ENCODE results near the gene DMXL1. TPM values are rescaled to one million over a fixed set of nuclear protein-coding genes. Genes with fewer than 3 reads are reported as not detected.

DMXL1 gene
- total and polyA plus RNA-seq, 9 donors = 16.2 to 32.4 (median 19.3) TPM

DNA sequence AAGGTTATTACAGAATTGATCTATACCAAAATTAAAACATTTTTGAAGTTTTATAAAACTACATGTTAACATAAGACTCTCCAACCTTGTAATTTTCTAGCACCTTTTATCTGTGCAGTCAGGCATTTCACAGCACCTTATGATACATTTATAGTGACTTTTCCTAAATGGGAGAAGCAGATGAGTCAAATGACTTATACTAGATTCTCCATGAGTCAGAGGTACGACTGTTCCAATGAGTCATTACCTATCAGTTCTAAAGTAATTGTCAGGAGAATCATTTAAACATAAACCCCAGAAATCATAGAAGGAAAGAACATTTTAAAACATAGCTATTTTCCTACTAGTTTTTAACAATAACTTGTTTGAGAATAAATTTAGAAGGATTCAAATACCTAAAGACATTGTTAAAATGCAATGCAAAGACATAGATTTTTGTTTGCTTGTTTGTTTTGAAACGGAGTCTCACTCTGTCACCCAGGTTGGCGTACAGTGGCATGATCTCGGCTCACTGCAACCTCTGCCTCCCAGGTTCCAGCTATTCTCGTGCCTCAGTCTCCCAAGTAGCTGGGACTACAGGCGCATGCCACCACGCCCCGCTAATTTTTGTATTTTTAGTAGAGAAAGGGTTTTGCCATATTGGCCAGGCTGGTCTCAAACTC is 34.7 kb upstream of the DMXL1 start:
- no peaks in the 10 kb centered on the region for H3K36me3 ChIP-seq (ENCODE audit: control insufficient read depth, insufficient read depth, low read length)
- H3K27ac ChIP-seq (ENCODE audit: low read length) = no peak overlapping the region
- WGBS (ENCODE audit: insufficient coverage) = 100% methylated on average over 2 of the region's 8 CpGs
- peak; percentile 40 for DNase-seq
- H3K27me3 ChIP-seq (ENCODE audit: control insufficient read depth, insufficient read depth, low read length) = no peaks in the 10 kb centered on the region
- H3K9me3 ChIP-seq (replicated peaks; ENCODE audit: control insufficient read depth, low read depth, low read length) = no peaks in the 10 kb centered on the region
- H3K4me3 ChIP-seq (ENCODE audit: low read length) = no peak overlapping the region
- H3K4me1 ChIP-seq (ENCODE audit: control insufficient read depth, insufficient read depth, low read length) = no peaks in the 10 kb centered on the region

DNA sequence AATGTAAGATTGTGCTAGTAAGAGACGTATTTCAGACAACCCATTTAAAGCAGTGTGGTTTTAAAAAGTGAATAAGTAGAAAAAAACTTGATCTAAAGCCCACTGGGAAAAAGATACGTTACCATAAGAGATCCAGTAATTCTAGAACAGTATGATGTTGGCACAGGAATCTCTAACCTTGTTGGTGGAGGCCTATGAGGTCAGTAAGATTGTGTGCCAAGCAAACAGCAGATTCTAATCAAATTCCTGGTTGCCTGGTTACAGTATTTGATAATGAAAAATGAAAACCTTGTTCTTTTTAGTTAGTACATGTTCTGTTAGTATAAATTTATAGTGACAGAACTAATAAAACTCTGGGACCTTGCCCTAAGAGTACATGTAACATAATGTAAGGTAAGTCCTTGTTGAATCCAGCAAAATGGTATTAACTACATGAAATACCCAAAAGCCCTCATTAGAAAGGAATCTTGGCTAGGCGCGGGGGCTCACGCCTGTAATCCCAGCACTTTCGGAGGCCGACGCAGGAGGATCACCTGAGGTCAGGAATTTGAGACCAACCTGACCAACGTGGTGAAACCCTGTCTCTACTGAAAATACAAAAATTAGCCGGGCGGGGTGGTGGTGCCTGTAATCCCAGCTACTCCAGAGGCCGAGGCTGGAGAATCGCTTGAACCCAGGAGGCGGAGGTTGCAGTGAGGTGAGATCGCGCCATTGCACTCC is 33.2 kb upstream of the DMXL1 start:
- H3K4me3 ChIP-seq (ENCODE audit: low read length) = no peak overlapping the region
- H3K9me3 ChIP-seq (replicated peaks; ENCODE audit: control insufficient read depth, low read depth, low read length) = no peaks in the 10 kb centered on the region
- 86% methylated on average over 14 of the region's 16 CpGs for WGBS (ENCODE audit: insufficient coverage)
- H3K27ac ChIP-seq (ENCODE audit: low read length) = no peak overlapping the region
- no peaks in the 10 kb centered on the region for H3K4me1 ChIP-seq (ENCODE audit: control insufficient read depth, insufficient read depth, low read length)
- no peaks in the 10 kb centered on the region for H3K27me3 ChIP-seq (ENCODE audit: control insufficient read depth, insufficient read depth, low read length)
- peak; percentile 16 for DNase-seq
- no peaks in the 10 kb centered on the region for H3K36me3 ChIP-seq (ENCODE audit: control insufficient read depth, insufficient read depth, low read length)

DNA sequence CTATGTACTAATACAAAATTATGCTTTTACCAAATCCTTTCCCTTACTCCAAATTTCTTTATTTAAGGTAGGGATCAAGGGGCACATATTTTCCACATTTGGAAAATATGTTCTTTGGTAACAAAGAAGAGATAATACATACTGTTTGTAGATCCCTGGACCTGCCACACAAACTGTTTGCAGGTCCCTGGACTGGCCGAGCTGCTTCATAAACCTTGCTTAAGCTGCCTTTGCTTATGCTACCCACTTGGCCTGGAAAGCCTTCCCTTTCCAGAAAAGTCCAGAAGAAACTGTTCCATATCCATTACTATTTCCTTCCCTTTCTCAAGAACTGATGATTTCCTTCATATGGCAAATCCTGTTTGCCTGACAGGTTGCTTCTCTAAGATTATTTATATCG is 22.6 kb upstream of the DMXL1 start:
- no peaks in the 10 kb centered on the region for H3K4me1 ChIP-seq (ENCODE audit: control insufficient read depth, insufficient read depth, low read length)
- no peak overlapping the region for H3K4me3 ChIP-seq (ENCODE audit: low read length)
- no peaks in the 10 kb centered on the region for H3K9me3 ChIP-seq (replicated peaks; ENCODE audit: control insufficient read depth, low read depth, low read length)
- DNase-seq = no peak
- H3K27ac ChIP-seq (ENCODE audit: low read length) = no peak overlapping the region
- WGBS (ENCODE audit: insufficient coverage) = 44% methylated on average over 1 of the region's 2 CpGs
- H3K27me3 ChIP-seq (ENCODE audit: control insufficient read depth, insufficient read depth, low read length) = no peaks in the 10 kb centered on the region
- no peaks in the 10 kb centered on the region for H3K36me3 ChIP-seq (ENCODE audit: control insufficient read depth, insufficient read depth, low read length)

DNA sequence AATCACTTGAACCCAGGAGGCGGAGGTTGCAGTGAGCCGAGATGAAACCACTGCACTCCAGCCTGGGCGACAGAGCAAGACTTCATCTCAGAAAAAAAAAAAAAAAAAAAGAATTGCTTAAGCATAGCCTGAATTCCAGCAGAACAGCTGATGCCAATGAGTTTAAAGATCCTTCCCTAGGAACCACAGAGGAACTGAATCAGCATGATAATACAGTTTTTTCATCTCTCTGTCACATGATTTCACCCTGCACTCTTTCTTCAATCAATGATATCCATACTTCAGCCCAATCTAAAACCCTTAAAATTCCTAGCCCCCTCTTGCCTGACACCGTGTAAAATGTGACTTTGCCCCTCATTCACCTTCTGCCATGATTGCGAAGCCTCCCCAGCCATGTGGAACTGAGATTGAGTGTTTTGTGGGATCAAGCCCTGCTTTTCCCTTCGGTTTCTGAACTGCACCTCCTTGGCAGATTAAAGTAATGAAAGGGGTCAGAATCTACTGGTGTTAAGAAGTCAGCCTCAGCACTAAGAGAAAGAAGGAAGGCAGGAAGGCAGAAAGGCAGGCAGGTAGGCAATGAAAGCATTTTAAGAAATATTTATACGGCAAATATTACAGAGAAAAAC is 20.9 kb upstream of the DMXL1 start:
- H3K27ac ChIP-seq (ENCODE audit: low read length) = no peak overlapping the region

DNA sequence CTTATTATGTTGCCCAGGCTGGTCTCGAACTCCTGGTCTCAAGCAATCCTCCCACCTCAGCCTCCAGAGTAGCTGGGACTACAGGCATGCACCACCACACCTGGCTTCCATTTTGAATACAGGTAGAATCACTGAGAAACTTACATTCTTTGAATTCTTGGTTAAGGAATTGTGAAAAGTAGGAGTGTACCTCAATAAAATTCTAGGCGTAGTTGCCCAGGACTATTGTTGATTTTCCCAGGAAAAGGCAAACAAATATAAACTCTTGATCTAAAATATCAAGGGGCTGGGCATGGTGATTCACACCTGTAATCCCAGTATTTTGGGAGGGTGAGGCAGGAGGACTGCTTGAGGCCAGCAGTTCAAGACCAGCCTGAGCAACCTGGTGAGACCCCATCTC is 16.8 kb upstream of the DMXL1 start:
- Histone ChIP-seq H3K9me3 (replicated peaks; ENCODE audit: control insufficient read depth, low read depth, low read length) (no peaks in the 10 kb centered on the region), H3K27ac (ENCODE audit: low read length) (no peak overlapping the region), H3K4me3 (ENCODE audit: low read length) (no peak overlapping the region), H3K36me3 (ENCODE audit: control insufficient read depth, insufficient read depth, low read length) (no peaks in the 10 kb centered on the region), H3K27me3 (ENCODE audit: control insufficient read depth, insufficient read depth, low read length) (no peaks in the 10 kb centered on the region), H3K4me1 (ENCODE audit: control insufficient read depth, insufficient read depth, low read length) (no peaks in the 10 kb centered on the region)
- whole genome bisulfite sequencing (ENCODE audit: insufficient coverage) = no CpG with 5 or more reads among the region's 2 CpGs
- no peak for DNase-seq

More for the DNA sequence above, 20.9 kb upstream of the DMXL1 start:
- WGBS (ENCODE audit: insufficient coverage) = 50% methylated on average over 1 of the region's 7 CpGs
- Histone ChIP-seq H3K4me3 (ENCODE audit: low read length) (no peak overlapping the region), H3K9me3 (replicated peaks; ENCODE audit: control insufficient read depth, low read depth, low read length) (no peaks in the 10 kb centered on the region), H3K4me1 (ENCODE audit: control insufficient read depth, insufficient read depth, low read length) (no peaks in the 10 kb centered on the region), H3K36me3 (ENCODE audit: control insufficient read depth, insufficient read depth, low read length) (no peaks in the 10 kb centered on the region), H3K27me3 (ENCODE audit: control insufficient read depth, insufficient read depth, low read length) (no peaks in the 10 kb centered on the region)
- DNase-seq = peak; percentile 53

DNA sequence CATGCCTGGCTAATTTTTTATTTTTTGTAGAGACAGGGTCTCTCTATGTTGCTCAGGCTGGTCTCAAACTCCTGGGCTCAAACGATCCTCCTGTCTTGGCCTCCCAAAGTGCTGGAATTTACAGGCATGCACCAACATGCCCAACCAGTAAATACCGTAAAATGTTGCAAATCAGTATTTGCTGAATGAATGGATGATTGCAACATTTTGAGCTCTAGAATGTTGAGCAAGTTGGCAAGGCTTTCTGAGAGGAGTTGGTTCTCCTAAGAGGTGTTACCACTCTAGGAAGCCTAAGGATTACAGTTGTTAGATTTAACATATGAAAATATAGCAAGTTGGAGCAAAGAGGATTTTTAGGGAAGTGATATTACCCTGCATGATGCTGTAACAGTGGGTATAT is 15.6 kb upstream of the DMXL1 start:
- Histone ChIP-seq H3K27ac (ENCODE audit: low read length) (no peak overlapping the region), H3K27me3 (ENCODE audit: control insufficient read depth, insufficient read depth, low read length) (no peaks in the 10 kb centered on the region), H3K4me3 (ENCODE audit: low read length) (no peak overlapping the region), H3K9me3 (replicated peaks; ENCODE audit: control insufficient read depth, low read depth, low read length) (no peaks in the 10 kb centered on the region), H3K36me3 (ENCODE audit: control insufficient read depth, insufficient read depth, low read length) (no peaks in the 10 kb centered on the region), H3K4me1 (ENCODE audit: control insufficient read depth, insufficient read depth, low read length) (no peaks in the 10 kb centered on the region)
- no CpG with 5 or more reads among the region's 2 CpGs for WGBS (ENCODE audit: insufficient coverage)
- no peak for DNase-seq

DNA sequence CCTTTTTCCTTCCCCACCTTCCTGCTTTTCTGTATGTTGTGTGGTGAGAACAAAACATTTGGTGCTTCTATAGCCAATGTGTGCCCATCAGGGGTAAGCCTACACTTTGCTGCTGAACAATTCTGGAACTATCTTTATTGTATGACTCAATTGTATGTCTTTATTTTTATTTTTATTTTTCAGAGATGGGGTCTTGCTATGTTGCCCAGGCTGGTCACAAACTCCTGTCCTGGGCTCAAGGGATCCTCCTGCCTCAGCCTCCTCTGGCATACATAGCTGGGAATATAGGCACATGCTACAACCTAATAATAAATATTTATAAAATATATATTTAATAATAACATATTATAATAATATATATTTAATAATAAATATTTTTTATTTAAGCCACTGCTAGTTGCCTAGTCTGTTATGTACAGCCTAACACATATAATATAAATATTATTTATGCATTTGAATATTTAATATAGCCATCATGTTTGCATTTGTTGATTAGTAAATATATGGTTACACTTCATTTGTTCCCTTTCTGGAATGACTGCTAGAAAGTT is 11.8 kb upstream of the DMXL1 start:
- Histone ChIP-seq H3K4me1 (ENCODE audit: control insufficient read depth, insufficient read depth, low read length) (no peaks in the 10 kb centered on the region), H3K27me3 (ENCODE audit: control insufficient read depth, insufficient read depth, low read length) (no peaks in the 10 kb centered on the region), H3K27ac (ENCODE audit: low read length) (no peak overlapping the region), H3K9me3 (replicated peaks; ENCODE audit: control insufficient read depth, low read depth, low read length) (no peaks in the 10 kb centered on the region), H3K36me3 (ENCODE audit: control insufficient read depth, insufficient read depth, low read length) (no peaks in the 10 kb centered on the region), H3K4me3 (ENCODE audit: low read length) (no peak overlapping the region)
- no peak for DNase-seq

DNA sequence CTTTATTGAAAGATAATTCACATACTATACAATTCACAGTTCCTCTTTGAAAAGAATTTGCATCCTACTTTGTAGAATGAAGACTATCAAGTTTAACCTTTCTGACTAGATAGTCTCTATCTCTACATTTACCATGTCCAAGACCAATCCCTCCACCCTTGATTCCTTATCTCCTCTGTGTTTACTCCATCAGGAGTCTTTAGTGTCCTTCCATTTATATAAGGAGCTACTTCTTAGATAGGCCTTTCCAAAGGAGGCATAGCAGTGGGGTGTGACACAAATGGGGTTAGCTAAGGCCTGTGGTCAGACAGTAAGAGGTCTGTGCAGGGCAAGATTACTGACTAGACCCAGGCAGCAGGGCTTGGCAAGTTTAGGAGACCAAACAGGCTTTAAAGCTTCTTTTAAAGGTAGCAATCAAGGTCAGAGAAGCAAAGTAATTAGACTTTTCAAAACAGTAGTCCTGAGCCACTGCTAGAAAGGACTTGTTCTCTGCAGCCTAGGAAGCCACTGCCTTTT is 11.1 kb upstream of the DMXL1 start:
- H3K27me3 ChIP-seq (ENCODE audit: control insufficient read depth, insufficient read depth, low read length) = no peaks in the 10 kb centered on the region
- no peaks in the 10 kb centered on the region for H3K36me3 ChIP-seq (ENCODE audit: control insufficient read depth, insufficient read depth, low read length)
- no peaks in the 10 kb centered on the region for H3K4me1 ChIP-seq (ENCODE audit: control insufficient read depth, insufficient read depth, low read length)
- no peak overlapping the region for H3K27ac ChIP-seq (ENCODE audit: low read length)
- no peak overlapping the region for H3K4me3 ChIP-seq (ENCODE audit: low read length)
- no peaks in the 10 kb centered on the region for H3K9me3 ChIP-seq (replicated peaks; ENCODE audit: control insufficient read depth, low read depth, low read length)
- no peak for DNase-seq

DNA sequence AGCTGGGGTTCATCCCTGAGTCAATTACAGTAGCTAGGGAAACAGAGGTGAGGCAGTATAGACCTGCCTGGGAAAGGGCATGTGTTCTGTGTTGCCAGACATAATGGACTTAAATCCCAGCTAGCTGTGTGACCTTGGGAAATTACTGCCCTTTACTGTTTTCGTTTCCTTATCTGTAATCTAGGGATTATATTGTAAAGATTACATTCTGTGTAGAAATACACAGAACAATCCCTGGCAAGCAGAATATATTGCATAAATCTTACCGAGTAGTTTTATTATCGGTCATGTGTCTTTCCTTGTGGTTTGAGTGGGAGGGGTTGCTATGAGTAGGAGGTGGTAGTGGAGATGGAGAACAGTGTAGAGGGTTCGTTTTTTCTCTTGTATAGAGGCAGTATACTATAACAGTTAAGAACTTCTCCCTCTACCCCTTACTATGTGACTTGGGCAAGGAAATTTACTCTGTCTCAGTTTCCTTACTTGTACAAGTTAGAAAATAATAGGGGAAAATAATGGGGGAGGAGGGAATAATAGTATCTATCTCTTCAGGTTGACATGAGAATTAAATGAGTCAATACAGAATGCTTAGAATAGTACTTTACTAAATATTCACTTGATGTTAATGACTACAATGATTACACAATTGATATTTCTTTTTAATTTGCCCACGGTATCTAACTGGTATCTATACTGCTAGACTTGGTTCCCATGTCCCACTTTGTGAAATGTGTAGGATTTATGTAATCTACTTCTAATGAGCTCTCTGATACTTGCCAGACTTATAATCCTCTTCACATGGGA is 7.1 kb upstream of the DMXL1 start:
- no CpG with 5 or more reads among the region's 5 CpGs for WGBS (ENCODE audit: insufficient coverage)
- no peaks in the 10 kb centered on the region for H3K27me3 ChIP-seq (ENCODE audit: control insufficient read depth, insufficient read depth, low read length)
- H3K27ac ChIP-seq (ENCODE audit: low read length) = no peak overlapping the region
- no peaks in the 10 kb centered on the region for H3K36me3 ChIP-seq (ENCODE audit: control insufficient read depth, insufficient read depth, low read length)
- H3K4me3 ChIP-seq (ENCODE audit: low read length) = no peak overlapping the region
- H3K9me3 ChIP-seq (replicated peaks; ENCODE audit: control insufficient read depth, low read depth, low read length) = no peaks in the 10 kb centered on the region
- no peaks in the 10 kb centered on the region for H3K4me1 ChIP-seq (ENCODE audit: control insufficient read depth, insufficient read depth, low read length)
- DNase-seq = no peak

DNA sequence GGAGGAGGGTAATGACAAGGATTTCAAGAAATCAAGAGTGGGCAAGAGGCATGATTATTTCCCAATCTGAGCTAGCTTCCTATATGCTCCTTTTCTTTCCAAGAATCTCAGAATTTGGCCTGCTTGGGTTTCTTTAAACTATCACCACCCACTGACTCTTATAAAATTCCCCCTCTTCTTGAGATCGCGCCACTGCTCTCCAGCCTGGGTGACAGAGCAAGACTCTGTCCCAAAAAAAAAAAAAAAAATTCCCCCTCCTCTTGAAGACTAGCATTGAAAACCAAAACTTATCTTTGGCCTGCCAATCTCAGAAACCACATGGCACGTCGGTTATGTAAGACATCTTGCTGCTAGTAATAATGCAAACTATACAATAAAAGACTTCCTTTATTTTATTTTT is 3.4 kb upstream of the DMXL1 start:
- 100% methylated on average over 2 of the region's 4 CpGs for whole genome bisulfite sequencing (ENCODE audit: insufficient coverage)
- no peak overlapping the region for H3K4me3 ChIP-seq (ENCODE audit: low read length)

More for the DNA sequence above, 3.4 kb upstream of the DMXL1 start:
- no peak for DNase-seq
- H3K9me3 ChIP-seq (replicated peaks; ENCODE audit: control insufficient read depth, low read depth, low read length) = no peaks in the 10 kb centered on the region
- no peaks in the 10 kb centered on the region for H3K27me3 ChIP-seq (ENCODE audit: control insufficient read depth, insufficient read depth, low read length)
- no peak overlapping the region for H3K27ac ChIP-seq (ENCODE audit: low read length)
- peaks cover 3% of the 10 kb centered on the region for H3K4me1 ChIP-seq (ENCODE audit: control insufficient read depth, insufficient read depth, low read length)
- H3K36me3 ChIP-seq (ENCODE audit: control insufficient read depth, insufficient read depth, low read length) = no peaks in the 10 kb centered on the region

Measured in muscle of leg (tissue), 11 donors.